Activated CD8-positive, alpha-beta memory T cell treated with anti-CD3 and anti-CD28 coated beads, Interleukin-2, amount 10 ng/mL, durations not matched to agents 7 days and 5 days (primary cell): ENCODE measurements around the gene PLEKHG5. TPM values are rescaled to one million over a fixed set of nuclear protein-coding genes. Genes with fewer than 3 reads are reported as not detected.

Source experiments
- ATAC-seq: fragments of 150-1000 bp; cut with Tn5 transposase; one replicate; pipeline ENCODE4 v1.10.0; 2021; ENCODE audit warnings: moderate library complexity
- CTCF ChIA-PET: fragments of 350-600 bp; sonication (Branson Sonifier 250); formaldehyde crosslinking; loops from one replicate; lab custom pipeline; 2021; ENCODE audit warnings: antibody characterized with exemption; lab: Charles Lee
- DNase-seq: peaks from one replicate; pipeline ENCODE4 v3.0.0-alpha.2; 2020
- H3K27ac Mint-ChIP-seq: one replicate; pipeline ENCODE4 v1.8.0; 2021; ENCODE audit warnings: mild to moderate bottlenecking, mixed read lengths
- H3K27me3 Mint-ChIP-seq: one replicate; pipeline ENCODE4 v1.8.0; 2021; ENCODE audit warnings: mixed read lengths
- H3K36me3 Mint-ChIP-seq: one replicate; pipeline ENCODE4 v1.8.0; 2021; ENCODE audit warnings: mild to moderate bottlenecking, mixed read lengths
- H3K4me1 Mint-ChIP-seq: one replicate; pipeline ENCODE4 v1.8.0; 2021; ENCODE audit warnings: mixed read lengths
- H3K4me3 Mint-ChIP-seq: one replicate; pipeline ENCODE4 v1.8.0; 2021; ENCODE audit warnings: mild to moderate bottlenecking, moderate library complexity, mixed read lengths
- H3K9me3 Mint-ChIP-seq: one replicate; pipeline ENCODE4 v1.8.0; 2022; ENCODE audit warnings: low read depth, mixed read lengths
- microRNA-seq: library from miRNA; unstranded; fragments of <30 nt; microRNA quantifications from one replicate; pipeline ENCODE4 v1.2.0, GENCODE V29; 2022
- total RNA-seq, 2 experiments: library from RNA; stranded (reverse); gene quantifications; one replicate each; pipeline ENCODE4 v1.2.3, GENCODE V29; 2021

PLEKHG5 gene
- total RNA-seq, 2 experiments from 2014 or later: 1.1 to 1.7 TPM

DNA sequence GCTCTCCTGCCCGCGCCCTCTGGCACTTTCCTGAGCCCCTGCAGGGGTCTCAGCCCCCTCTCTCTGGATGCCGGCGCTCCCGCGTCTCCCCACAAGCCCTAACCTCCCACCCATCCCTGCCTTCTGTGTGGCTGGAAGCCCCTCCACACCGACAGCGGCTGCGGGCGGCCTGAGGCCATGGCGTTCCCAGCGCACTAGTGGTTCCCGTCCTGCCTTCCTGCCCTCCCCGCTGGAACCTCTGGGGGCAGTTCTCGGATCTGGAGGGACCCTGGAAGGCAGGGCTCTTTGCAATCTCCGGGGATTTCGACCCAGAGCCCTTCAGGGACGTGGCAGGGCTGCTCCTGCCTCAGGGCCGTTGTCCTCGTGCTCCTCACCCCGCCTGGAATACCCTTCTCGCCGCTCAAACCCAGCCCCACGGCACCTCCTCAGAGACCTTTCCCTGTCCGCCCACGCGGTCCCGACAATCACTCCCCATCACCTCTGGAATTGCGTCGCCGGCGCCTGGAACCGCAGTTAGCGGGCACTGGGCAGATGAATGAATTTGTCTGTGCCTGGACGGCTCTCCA, 67.4 kb downstream of the PLEKHG5 start:
- no peak for DNase-seq
- Mint-ChIP-seq H3K27me3 (peaks cover 64% of the 10 kb centered on the region), H3K4me1 (peaks cover 17% of the 10 kb centered on the region), H3K36me3 (no peaks in the 10 kb centered on the region), H3K4me3 (peak overlapping the region; percentile 9), H3K27ac (no peak overlapping the region), H3K9me3 (no peaks in the 10 kb centered on the region)
- ATAC-seq: no peak
- CTCF ChIA-PET: interaction anchor here (1.1 to 6.1 kb wide), 25 partner anchors 8 to 219 kb away, joined by 3 to 102 read pairs (median 6); partner anchors contain the start of genes HES3 and PLEKHG5

DNA sequence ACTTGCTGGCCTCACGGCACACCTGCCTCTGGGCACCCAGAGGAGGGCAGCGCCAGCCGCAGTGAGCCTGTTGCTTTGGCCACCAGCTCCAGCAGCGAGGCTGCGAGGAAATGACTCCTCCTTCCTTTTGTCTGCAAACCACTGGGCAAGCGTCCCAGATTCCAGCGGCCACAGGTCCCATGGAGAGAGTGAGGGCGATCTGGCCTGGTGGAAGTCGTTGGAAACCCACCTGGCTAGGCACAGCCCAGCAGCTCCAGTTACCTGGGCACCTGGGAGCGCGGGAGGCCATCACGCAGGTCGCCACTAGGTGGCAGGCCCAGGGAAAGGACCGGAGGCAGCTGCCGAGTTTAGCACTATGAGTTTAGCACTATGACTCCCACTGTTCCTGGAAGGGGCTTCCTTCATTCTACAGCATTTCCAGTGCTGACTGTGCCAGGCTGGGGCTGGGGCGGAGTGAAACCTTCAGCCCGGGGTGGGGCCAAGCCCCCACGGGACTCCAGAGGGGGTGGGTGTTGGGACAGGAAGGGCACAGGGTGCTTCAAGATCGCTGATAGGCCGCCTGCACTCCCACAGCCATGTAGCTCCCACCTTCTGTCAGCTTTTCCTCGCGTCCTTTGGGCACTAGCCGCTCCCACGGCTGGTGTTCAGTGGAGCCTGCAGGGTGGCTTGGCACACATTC, 68.0 kb downstream of the PLEKHG5 start:
- no peaks in the 10 kb centered on the region for H3K36me3 Mint-ChIP-seq
- ATAC-seq: peak; percentile 70

DNA sequence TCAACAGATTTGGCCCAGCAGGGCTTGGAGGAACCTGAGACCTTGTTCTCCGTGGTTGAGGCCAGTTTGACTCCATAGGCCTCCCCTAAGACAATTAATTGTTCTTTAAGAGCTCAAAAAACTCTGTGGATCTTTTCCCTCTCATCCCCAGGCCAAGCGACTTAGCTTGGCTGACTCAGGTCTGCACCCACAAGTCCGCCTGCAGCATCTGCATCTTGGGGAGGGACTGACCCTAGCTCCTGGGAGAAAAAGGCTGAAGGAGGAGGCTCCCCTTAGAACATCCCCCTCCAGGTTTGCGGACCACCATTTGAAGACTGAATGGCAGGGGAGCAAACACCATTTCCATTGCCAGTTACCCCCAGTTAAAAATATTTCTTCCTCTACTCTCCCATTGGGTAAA, 70.2 kb downstream of the PLEKHG5 start:
- ATAC-seq: no peak
- no peak for DNase-seq
- Mint-ChIP-seq H3K27ac (no peak overlapping the region), H3K27me3 (peaks cover 81% of the 10 kb centered on the region), H3K4me1 (peaks cover 17% of the 10 kb centered on the region), H3K36me3 (no peaks in the 10 kb centered on the region), H3K4me3 (no peak overlapping the region), H3K9me3 (no peaks in the 10 kb centered on the region)
- CTCF ChIA-PET: interaction anchor here (1.1 to 6.1 kb wide), 6 partner anchors 11 to 175 kb away, joined by 3 to 102 read pairs (median 16); no protein-coding TSS in a partner anchor

More for the DNA sequence above, 68.0 kb downstream of the PLEKHG5 start:
- H3K9me3 Mint-ChIP-seq: no peaks in the 10 kb centered on the region
- peaks cover 68% of the 10 kb centered on the region for H3K27me3 Mint-ChIP-seq
- CTCF ChIA-PET: interaction anchor here (0.7 to 6.1 kb wide), 34 partner anchors 8 to 1318 kb away, joined by 3 to 102 read pairs (median 5); partner anchors contain the start of genes HES3, PLEKHG5, RNF207 and RPL22
- DNase-seq: peak; percentile 73
- peaks cover 17% of the 10 kb centered on the region for H3K4me1 Mint-ChIP-seq
- no peak overlapping the region for H3K27ac Mint-ChIP-seq
- no peak overlapping the region for H3K4me3 Mint-ChIP-seq

DNA sequence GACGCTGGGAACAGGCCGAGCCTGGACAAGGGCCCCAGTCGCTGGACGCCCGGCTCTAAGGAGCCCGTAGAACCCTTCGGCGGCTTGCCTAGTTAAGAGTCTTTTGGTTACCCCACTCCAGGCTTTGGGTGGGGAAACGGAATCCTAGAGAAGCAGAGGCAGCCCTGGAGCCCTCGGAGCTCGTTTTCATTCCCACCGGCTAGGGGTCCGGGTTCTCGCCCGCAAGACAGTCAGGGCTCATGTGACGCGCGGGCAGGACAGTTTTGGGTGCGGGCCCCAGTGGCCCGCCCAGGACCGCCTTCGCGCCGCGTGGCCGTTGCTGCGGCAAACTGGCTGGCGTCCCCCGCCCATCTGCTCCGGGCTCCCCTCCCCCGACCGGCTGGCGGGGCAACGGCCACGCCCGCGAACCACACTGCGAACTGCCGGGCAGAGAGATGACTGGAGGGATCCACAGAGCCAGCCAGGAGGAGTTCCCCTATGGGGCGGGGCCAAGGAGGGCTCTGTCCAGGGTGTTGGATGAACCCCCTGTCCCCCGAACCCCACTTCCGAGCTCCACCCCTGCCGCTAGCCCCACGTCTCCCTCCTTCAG, 70.9 kb downstream of the PLEKHG5 start:
- H3K9me3 Mint-ChIP-seq: no peaks in the 10 kb centered on the region
- ATAC-seq (no peak), DNase-seq (no peak)
- peaks cover 17% of the 10 kb centered on the region for H3K4me1 Mint-ChIP-seq
- H3K27me3 Mint-ChIP-seq: peaks cover 81% of the 10 kb centered on the region
- no peaks in the 10 kb centered on the region for H3K36me3 Mint-ChIP-seq
- H3K4me3 Mint-ChIP-seq: no peak overlapping the region
- no peak overlapping the region for H3K27ac Mint-ChIP-seq
- CTCF ChIA-PET: interaction anchor here (0.6 to 6.1 kb wide), 11 partner anchors 11 to 178 kb away, joined by 3 to 102 read pairs (median 4); no protein-coding TSS in a partner anchor

DNA sequence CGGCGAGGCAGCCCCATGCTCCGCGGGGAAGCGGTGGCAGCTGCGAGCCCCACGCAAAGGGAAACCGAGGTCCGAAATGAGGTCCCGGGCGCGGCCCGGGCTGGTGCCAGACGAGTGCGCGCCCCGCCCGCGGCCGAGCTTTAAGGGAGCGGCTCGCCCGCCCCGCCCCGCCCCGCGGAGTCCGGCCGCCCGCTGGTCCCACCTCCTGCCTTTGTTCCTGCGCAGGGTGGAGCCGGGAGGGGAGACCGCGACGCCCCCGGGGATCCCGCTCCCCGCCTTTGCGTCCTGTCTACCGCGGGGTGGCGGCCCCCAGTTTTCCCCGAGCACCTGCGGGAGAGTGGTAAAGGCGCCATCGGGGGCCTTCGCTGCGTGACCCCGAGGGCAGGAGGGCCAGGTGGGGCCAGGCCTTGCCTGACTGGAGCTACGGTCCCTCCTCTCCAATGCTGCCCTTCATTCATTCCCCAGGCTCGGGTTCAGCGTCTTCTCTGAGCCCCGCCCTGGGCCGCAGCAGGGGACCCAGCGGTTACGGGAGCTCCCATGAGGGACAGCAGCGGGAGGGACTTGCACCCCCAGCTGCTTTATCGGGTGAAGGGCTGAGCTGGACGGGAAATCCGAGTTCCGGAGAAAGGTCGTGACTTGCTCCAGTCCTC, 71.5 kb downstream of the PLEKHG5 start, which contains the start of gene HES2:
Gene HES2, minus strand, starts transcription at position 116 of the 650 bp plus-strand sequence. Its CDS starts 99 bp downstream, at position 17.
- peaks cover 19% of the 10 kb centered on the region for H3K4me1 Mint-ChIP-seq
- no peak within 1 kb of the TSS for H3K4me3 Mint-ChIP-seq
- H3K36me3 Mint-ChIP-seq: no peaks in the 10 kb centered on the region
- H3K9me3 Mint-ChIP-seq: no peaks in the 10 kb centered on the region
- CTCF ChIA-PET: interaction anchor here (0.6 to 6.1 kb wide), 10 partner anchors 12 to 178 kb away, joined by 3 to 102 read pairs (median 5); no protein-coding TSS in a partner anchor
- no peak for ATAC-seq
- H3K27me3 Mint-ChIP-seq: peaks cover 82% of the 10 kb centered on the region
- H3K27ac Mint-ChIP-seq: no peak within 1 kb of the TSS
- no peak for DNase-seq

DNA sequence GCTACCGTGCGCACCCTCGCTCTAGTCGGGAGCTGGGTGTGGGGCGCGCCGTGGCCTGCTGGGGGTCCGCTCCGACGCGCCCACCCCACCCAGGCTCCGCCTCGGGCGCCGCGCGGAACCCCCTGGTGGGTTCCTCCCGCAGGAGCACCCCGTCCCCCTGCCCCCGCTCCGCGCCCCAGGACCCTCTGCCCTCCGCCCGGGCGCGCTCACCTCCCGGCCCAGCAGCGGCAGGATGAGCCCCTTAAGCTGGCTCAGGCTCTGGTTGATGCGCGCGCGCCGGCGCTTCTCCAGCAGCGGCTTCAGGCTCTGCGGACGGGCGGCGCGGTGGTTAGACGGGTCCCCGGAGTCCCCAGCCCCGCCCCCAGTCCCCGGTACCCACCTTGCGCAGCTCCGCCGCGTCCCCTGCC, 72.1 kb downstream of the PLEKHG5 start:
- Mint-ChIP-seq H3K27me3 (peaks cover 87% of the 10 kb centered on the region), H3K27ac (no peak overlapping the region), H3K4me1 (peaks cover 23% of the 10 kb centered on the region), H3K9me3 (no peaks in the 10 kb centered on the region), H3K36me3 (no peaks in the 10 kb centered on the region), H3K4me3 (no peak overlapping the region)
- no peak for DNase-seq
- ATAC-seq: no peak
- CTCF ChIA-PET: interaction anchor here (0.8 to 6.1 kb wide), 9 partner anchors 11 to 177 kb away, joined by 3 to 102 read pairs (median 6); partner anchors contain the start of gene ACOT7

DNA sequence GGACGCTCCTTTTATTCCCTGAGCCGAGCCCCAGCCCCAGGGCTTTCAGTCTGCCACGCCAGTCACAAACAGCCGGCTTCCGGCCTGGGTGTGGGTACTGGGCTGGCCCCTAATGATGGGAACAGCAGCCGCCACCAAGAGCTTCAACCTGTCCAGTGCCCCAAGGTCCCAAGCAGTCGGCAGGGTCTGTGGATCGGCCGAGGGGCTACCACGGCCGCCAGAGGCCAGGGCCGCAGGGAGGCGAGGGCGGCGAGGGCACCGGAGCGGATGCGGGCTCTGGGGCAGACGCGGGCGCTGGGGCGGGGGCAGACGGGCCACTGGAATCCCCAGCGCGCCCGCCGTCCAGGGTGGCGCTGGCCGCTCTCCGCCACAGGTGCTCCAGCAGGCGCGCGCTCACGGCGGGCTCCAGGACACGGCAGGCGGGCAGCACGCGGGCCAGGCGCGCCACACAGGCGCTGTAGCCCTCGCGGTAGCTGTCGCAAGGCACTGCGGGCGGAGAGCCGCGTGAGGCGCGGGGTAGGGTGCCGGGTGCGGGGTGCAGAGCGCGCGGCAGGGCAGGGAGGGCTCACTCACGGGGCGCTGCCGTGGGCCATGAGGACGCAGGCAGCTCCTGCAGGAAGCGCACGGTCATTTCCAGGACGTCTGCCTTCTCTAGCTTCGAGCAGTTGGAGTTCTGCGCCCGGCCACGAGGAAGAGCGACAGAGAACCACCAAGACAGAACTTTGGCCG, 72.6 kb downstream of the PLEKHG5 start:
- CTCF ChIA-PET: interaction anchor here (0.8 to 6.1 kb wide), 6 partner anchors 10 to 176 kb away, joined by 3 to 102 read pairs (median 6); partner anchors contain the start of gene ACOT7
- no peak for DNase-seq
- Mint-ChIP-seq H3K4me1 (peaks cover 21% of the 10 kb centered on the region), H3K27ac (no peak overlapping the region), H3K27me3 (peaks cover 86% of the 10 kb centered on the region), H3K36me3 (no peaks in the 10 kb centered on the region), H3K9me3 (no peaks in the 10 kb centered on the region), H3K4me3 (no peak overlapping the region)
- no peak for ATAC-seq

DNA sequence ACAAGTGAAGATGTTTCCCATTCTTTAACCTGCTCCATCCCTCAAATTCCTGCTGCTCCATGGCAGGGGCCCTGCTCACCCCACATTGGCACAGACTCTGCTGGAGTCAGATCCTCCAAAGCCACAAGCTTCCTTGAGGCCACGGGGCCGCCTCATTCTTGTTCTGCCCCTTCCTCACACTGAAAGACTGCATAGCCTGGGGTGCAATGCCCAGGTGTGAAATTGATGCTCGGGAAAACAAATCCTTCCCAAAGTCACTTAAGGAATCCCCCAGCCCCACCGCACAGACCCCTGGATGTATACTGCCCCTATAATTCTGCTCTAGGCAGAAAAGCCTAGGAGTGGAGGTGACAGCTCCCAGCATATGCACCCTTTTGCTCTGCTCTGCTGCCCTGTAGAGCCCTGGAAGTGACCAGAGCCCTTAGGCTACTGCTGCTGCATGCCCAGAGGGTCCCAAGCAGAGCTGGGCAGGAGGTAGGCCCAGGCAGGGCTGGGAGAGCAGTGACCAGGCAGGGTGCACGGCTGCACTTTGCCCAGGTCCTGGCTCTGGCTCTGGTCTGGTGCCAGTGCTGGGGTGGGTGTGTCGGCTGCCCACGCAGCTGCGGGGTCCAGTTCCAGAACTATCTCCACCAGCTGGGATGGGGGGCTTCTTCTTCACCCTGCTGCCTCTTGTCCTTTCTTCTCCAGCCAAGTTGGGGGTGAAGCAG, 73.4 kb downstream of the PLEKHG5 start:
- ATAC-seq: no peak
- CTCF ChIA-PET: interaction anchor here (1.2 to 6.1 kb wide), 4 partner anchors 12 to 171 kb away, joined by 3 to 102 read pairs (median 4); no protein-coding TSS in a partner anchor
- H3K9me3 Mint-ChIP-seq: no peaks in the 10 kb centered on the region

More for the DNA sequence above, 73.4 kb downstream of the PLEKHG5 start:
- no peaks in the 10 kb centered on the region for H3K36me3 Mint-ChIP-seq
- no peak overlapping the region for H3K4me3 Mint-ChIP-seq
- no peak overlapping the region for H3K27ac Mint-ChIP-seq
- peaks cover 85% of the 10 kb centered on the region for H3K27me3 Mint-ChIP-seq
- no peak for DNase-seq
- H3K4me1 Mint-ChIP-seq: peaks cover 15% of the 10 kb centered on the region

Small RNA genes lying within 50 kb of the gene (microRNA-seq; reads per million reads assigned to microRNA genes)
- not detected for gene MIR4252

Other genes with a start within 250 kb of the PLEKHG5 start
- gene HES3, start 247.5 kb downstream of the PLEKHG5 start, total RNA-seq: not detected
- 1 to 10 TPM; 1.1 to 1.2 TPM for gene GPR153, start 230.6 kb downstream of the PLEKHG5 start, total RNA-seq
- gene ACOT7, start 97.9 kb downstream of the PLEKHG5 start, total RNA-seq: 10 to 100 TPM; 81.3 to 87.0 TPM
- gene HES2, start 71.7 kb downstream of the PLEKHG5 start, total RNA-seq: under 1 TPM in 1 of 2 experiments, not detected in 1; 0.52 TPM
- gene ESPN, start 66.9 kb downstream of the PLEKHG5 start, total RNA-seq: under 1 TPM; 0.32 to 0.89 TPM
- 10 to 100 TPM; 54.3 to 71.6 TPM for gene TNFRSF25, start 25.5 kb downstream of the PLEKHG5 start, total RNA-seq
- 10 to 100 TPM; 32.5 to 39.1 TPM for gene NOL9, start 62.8 kb upstream of the PLEKHG5 start, total RNA-seq
- not detected for gene TAS1R1, start 63.6 kb upstream of the PLEKHG5 start, total RNA-seq
- gene ZBTB48, start 88.3 kb upstream of the PLEKHG5 start, total RNA-seq: 10 to 100 TPM; 30.7 to 37.4 TPM
- 10 to 100 TPM; 23.9 to 28.2 TPM for gene KLHL21, start 111.2 kb upstream of the PLEKHG5 start, total RNA-seq
- gene PHF13, start 122.1 kb upstream of the PLEKHG5 start, total RNA-seq: 10 to 100 TPM; 10.7 to 15.9 TPM
- gene THAP3, start 133.2 kb upstream of the PLEKHG5 start, total RNA-seq: 10 to 100 TPM; 24.3 to 24.4 TPM
- 10 to 100 TPM; 45.4 to 51.0 TPM for gene DNAJC11, start 210.1 kb upstream of the PLEKHG5 start, total RNA-seq